Cardiac muscle cell (in vitro differentiated cells and primary cell): ENCODE data around the gene CADM4. TPM values are rescaled to one million over a fixed set of nuclear protein-coding genes. Genes with fewer than 3 reads are reported as not detected.
A peak's percentile ranks its signal among the peaks of the same experiment; 100 is the strongest.
"Not testable (repeated sequence)": the region's sequence is repeated elsewhere in the genome, so short reads cannot be mapped to it uniquely, and the experiment has no call there.

ENCODE experiments used
- DNase-seq, 2 donors: peaks; one replicate each; pipeline versions ENCODE4 v3.0.0 to v3.0.0-alpha.2; 2010 to 2017; ENCODE audit warnings: low read depth in 1 of 2, low spot score in 1 of 2
- H3K27ac ChIP-seq: fragments of 200-600 bp; sonication (generic); 2 replicates; pipeline ENCODE4 v1.5.1; 2016
- H3K27me3 ChIP-seq: fragments of 200-600 bp; sonication (generic); 2 replicates; pipeline ENCODE4 v1.6.0; 2016; ENCODE audit warnings: control low read depth
- H3K36me3 ChIP-seq: fragments of 200-600 bp; sonication (generic); 2 replicates; pipeline ENCODE4 v1.5.1; 2016; ENCODE audit warnings: control low read depth
- H3K4me1 ChIP-seq: fragments of 200-600 bp; sonication (generic); 2 replicates; pipeline ENCODE4 v1.8.1; 2017; ENCODE audit warnings: low read depth, mild to moderate bottlenecking, mixed run types
- H3K4me3 ChIP-seq: fragments of 200-600 bp; sonication (generic); 2 replicates; pipeline ENCODE4 v1.5.1; 2016; ENCODE audit warnings: mild to moderate bottlenecking
- H3K9me3 ChIP-seq: fragments of 200-600 bp; sonication (generic); 2 replicates; pipeline ENCODE4 v1.5.1; 2017; ENCODE audit warnings: low read depth, mild to moderate bottlenecking, control low read depth
- CTCF ChIP-seq: IDR thresholded peaks from 2 replicates; pipeline ENCODE4 v1.5.1; 2012; ENCODE audit warnings: low read depth, mild to moderate bottlenecking, low read length
- polyA plus RNA-seq: library from polyadenylated mRNA; unstranded; fragments of >200 nt; fragmentation: Nextera tagmentation; extraction: Ambion mirVana; gene quantifications from 2 replicates; pipeline ENCODE4 v1.2.1, GENCODE V29; 2016
- total RNA-seq: library from RNA; depleted of rRNA; stranded (reverse); fragments of >200 nt; gene quantifications from 2 replicates; pipeline ENCODE4 v1.2.3, GENCODE V29; 2016

CADM4 gene
- total and polyA plus RNA-seq, 2 experiments from 2014 or later, result 12.3 to 40.5 TPM

GRCh38 chr19:43652546-43652874, 12.9 kb upstream of the CADM4 start:
- H3K4me3 ChIP-seq, result no peak overlapping the region
- TF ChIP-seq CTCF, result no peak
- H3K27me3 ChIP-seq, result no peaks in the 10 kb centered on the region
- DNase-seq, result no peak
- H3K9me3 ChIP-seq, result no peaks in the 10 kb centered on the region
- no peak overlapping the region for H3K27ac ChIP-seq
- no peaks in the 10 kb centered on the region for H3K36me3 ChIP-seq
- H3K4me1 ChIP-seq, result no peaks in the 10 kb centered on the region

GRCh38 chr19:43651758-43652545, 12.3 kb upstream of the CADM4 start:
- TF ChIP-seq CTCF, result peak; percentile 88
- Histone ChIP-seq H3K27ac (peak overlapping the region; percentile 24), H3K9me3 (no peaks in the 10 kb centered on the region), H3K27me3 (no peaks in the 10 kb centered on the region), H3K4me1 (no peaks in the 10 kb centered on the region), H3K4me3 (no peak overlapping the region), H3K36me3 (no peaks in the 10 kb centered on the region)
- DNase-seq, result peak; percentile 74 to 75

- not testable (repeated sequence) for H3K9me3 ChIP-seq, H3K27ac ChIP-seq, H3K36me3 ChIP-seq, H3K27me3 ChIP-seq, H3K4me1 ChIP-seq, H3K4me3 ChIP-seq, DNase-seq
Observed at GRCh38 chr19:43650276-43650675, 10.6 kb upstream of the CADM4 start.

- Histone ChIP-seq H3K4me1 (no peaks in the 10 kb centered on the region), H3K4me3 (no peak overlapping the region), H3K27ac (no peak overlapping the region), H3K36me3 (no peaks in the 10 kb centered on the region), H3K27me3 (no peaks in the 10 kb centered on the region), H3K9me3 (no peaks in the 10 kb centered on the region)
- no peak for DNase-seq
- no peak for TF ChIP-seq CTCF
Observed at GRCh38 chr19:43649514-43649913, 9.9 kb upstream of the CADM4 start.

- Histone ChIP-seq H3K4me3 (no peak overlapping the region), H3K27ac (no peak overlapping the region), H3K27me3 (no peaks in the 10 kb centered on the region), H3K9me3 (no peaks in the 10 kb centered on the region), H3K36me3 (no peaks in the 10 kb centered on the region), H3K4me1 (no peaks in the 10 kb centered on the region)
- no peak for DNase-seq
- TF ChIP-seq CTCF, result no peak
Observed at GRCh38 chr19:43648633-43649032, 9.0 kb upstream of the CADM4 start.

GRCh38 chr19:43644181-43644580, 4.5 kb upstream of the CADM4 start:
- no peak overlapping the region for H3K4me3 ChIP-seq
- H3K27ac ChIP-seq, result no peak overlapping the region
- H3K36me3 ChIP-seq, result no peaks in the 10 kb centered on the region
- TF ChIP-seq CTCF, result no peak
- H3K4me1 ChIP-seq, result no peaks in the 10 kb centered on the region
- no peaks in the 10 kb centered on the region for H3K9me3 ChIP-seq
- peaks cover 13% of the 10 kb centered on the region for H3K27me3 ChIP-seq
- DNase-seq, result no peak
